Fibroblast of lung (primary cell): Measurements from ENCODE around the gene PPP1R16B.

ENCODE experiments used
- EZH2 ChIP-seq: IDR thresholded peaks from 2 replicates; pipeline ENCODE4 v1.5.1; 2012; ENCODE audit warnings: low read length, control low read depth, mild to moderate bottlenecking; ENCODE audit errors: missing control alignments
- TF ChIP-seq, protein P1 (sequence below), 2 donors: IDR thresholded peaks in 1 of 2; conservative IDR thresholded peaks in 1 of 2; 1 replicate in 1 of 2; 2 replicates in 1 of 2; pipeline ENCODE4 v1.5.1; 2011 to 2012; ENCODE audit warnings: low read length in 2 of 2, control low read depth in 1 of 2, inconsistent platforms in 1 of 2, low read depth in 1 of 2, mild to moderate bottlenecking in 1 of 2

DNA sequence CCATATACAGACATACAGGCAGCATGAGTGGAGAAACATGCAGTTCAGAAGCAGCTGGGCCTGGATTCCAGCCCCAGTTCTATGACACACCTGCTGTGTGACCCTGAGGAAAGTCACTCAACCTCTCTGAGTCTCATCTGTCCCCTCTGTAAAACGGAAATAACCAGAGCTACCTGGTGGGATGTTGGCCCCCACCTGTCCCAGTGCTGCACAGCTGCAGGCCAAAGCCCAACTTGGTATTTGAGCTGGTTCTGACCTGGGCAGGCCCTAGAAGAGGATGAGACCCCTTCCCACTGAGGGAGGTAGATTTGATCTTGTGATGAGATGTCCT, 55.5 kb downstream of the PPP1R16B start:
- TF ChIP-seq EZH2 = no peak
- TF ChIP-seq, protein P1, sequence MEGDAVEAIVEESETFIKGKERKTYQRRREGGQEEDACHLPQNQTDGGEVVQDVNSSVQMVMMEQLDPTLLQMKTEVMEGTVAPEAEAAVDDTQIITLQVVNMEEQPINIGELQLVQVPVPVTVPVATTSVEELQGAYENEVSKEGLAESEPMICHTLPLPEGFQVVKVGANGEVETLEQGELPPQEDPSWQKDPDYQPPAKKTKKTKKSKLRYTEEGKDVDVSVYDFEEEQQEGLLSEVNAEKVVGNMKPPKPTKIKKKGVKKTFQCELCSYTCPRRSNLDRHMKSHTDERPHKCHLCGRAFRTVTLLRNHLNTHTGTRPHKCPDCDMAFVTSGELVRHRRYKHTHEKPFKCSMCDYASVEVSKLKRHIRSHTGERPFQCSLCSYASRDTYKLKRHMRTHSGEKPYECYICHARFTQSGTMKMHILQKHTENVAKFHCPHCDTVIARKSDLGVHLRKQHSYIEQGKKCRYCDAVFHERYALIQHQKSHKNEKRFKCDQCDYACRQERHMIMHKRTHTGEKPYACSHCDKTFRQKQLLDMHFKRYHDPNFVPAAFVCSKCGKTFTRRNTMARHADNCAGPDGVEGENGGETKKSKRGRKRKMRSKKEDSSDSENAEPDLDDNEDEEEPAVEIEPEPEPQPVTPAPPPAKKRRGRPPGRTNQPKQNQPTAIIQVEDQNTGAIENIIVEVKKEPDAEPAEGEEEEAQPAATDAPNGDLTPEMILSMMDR (conservative IDR thresholded peaks at IDR 0.05 in 1 of 2, IDR thresholded peaks at IDR 0.05 in 1 of 2; ENCODE audit: low read depth in 1 of 2, low read length in 2 of 2) = no peak
